Activated T-cell treated with anti-CD3 and anti-CD28 coated beads, Interleukin-2, amount 50 U/mL, for 1 hour (primary cell): ENCODE data around the gene DEFB108B.
"Not testable (repeated sequence)": the region's sequence is repeated elsewhere in the genome, so short reads cannot be mapped to it uniquely, and the experiment has no call there.

Experiments used
- DNase-seq: peaks from one replicate; pipeline ENCODE4 v3.0.0-alpha.2; 2020

Gene DEFB108B

GRCh38 chr11:71832811-71833210, at the start of gene DEFB108B:
DEFB108B (plus strand) TSS chr11:71833200; CDS start chr11:71833200, 0 bp downstream.
- DNase-seq: not testable (repeated sequence)

- not testable (repeated sequence) for DNase-seq
Observed at GRCh38 chr11:71786114-71786847, 46.7 kb upstream of the DEFB108B start.

GRCh38 chr11:71786848-71787097, 46.2 kb upstream of the DEFB108B start:
- peak; percentile 98 for DNase-seq

GRCh38 chr11:71787098-71787823, 45.7 kb upstream of the DEFB108B start:
- DNase-seq: peak; percentile 85

GRCh38 chr11:71787824-71788454, 45.1 kb upstream of the DEFB108B start:
- not testable (repeated sequence) for DNase-seq

- not testable (repeated sequence) for DNase-seq
Observed at GRCh38 chr11:71789444-71790196, 43.4 kb upstream of the DEFB108B start.

GRCh38 chr11:71791111-71791510, 41.9 kb upstream of the DEFB108B start:
- DNase-seq: not testable (repeated sequence)

GRCh38 chr11:71792621-71793235, 40.3 kb upstream of the DEFB108B start:
- peak; percentile 63 for DNase-seq

GRCh38 chr11:71794386-71795040, 38.5 kb upstream of the DEFB108B start:
- DNase-seq: not testable (repeated sequence)

- DNase-seq: not testable (repeated sequence)
Observed at GRCh38 chr11:71795236-71795635, 37.8 kb upstream of the DEFB108B start.

- not testable (repeated sequence) for DNase-seq
Observed at GRCh38 chr11:71796016-71796415, 37.0 kb upstream of the DEFB108B start.

GRCh38 chr11:71796781-71797180, 36.2 kb upstream of the DEFB108B start:
- DNase-seq: not testable (repeated sequence)

- DNase-seq: not testable (repeated sequence)
Observed at GRCh38 chr11:71799556-71800128, 33.4 kb upstream of the DEFB108B start.

GRCh38 chr11:71800335-71800953, 32.6 kb upstream of the DEFB108B start:
- DNase-seq: peak; percentile 90

GRCh38 chr11:71801026-71801425, 32.0 kb upstream of the DEFB108B start:
- not testable (repeated sequence) for DNase-seq

GRCh38 chr11:71802874-71803273, 30.1 kb upstream of the DEFB108B start:
- not testable (repeated sequence) for DNase-seq

- DNase-seq: not testable (repeated sequence)
Observed at GRCh38 chr11:71804158-71804947, 28.6 kb upstream of the DEFB108B start.

GRCh38 chr11:71812529-71812928, 20.5 kb upstream of the DEFB108B start:
- not testable (repeated sequence) for DNase-seq

- peak; percentile 84 for DNase-seq
Observed at GRCh38 chr11:71813481-71814355, 19.3 kb upstream of the DEFB108B start.
